DND-41 (cell line): ENCODE measurements around the gene XPR1.

Source experiments
- ATAC-seq: fragments of 200-7000 bp; cut with Tn5 transposase; 3 replicates; pipeline ENCODE4 v1.9.1; 2021; ENCODE audit warnings: low read depth; ENCODE audit not compliant: insufficient read depth
- DNase-seq: peaks from one replicate; pipeline ENCODE4 v3.0.0-alpha.2; 2020
- H2AFZ ChIP-seq: 2 replicates; pipeline ENCODE4 v1.6.0; 2012; ENCODE audit warnings: low read depth, low read length
- H3K27ac ChIP-seq: 2 replicates; pipeline ENCODE4 v1.5.1; 2012; ENCODE audit warnings: low read length, inconsistent platforms
- H3K27me3 ChIP-seq: fragments of 200-600 bp; sonication (generic); 2 replicates; pipeline ENCODE4 v1.6.0; 2012; ENCODE audit warnings: low read length, mild to moderate bottlenecking, inconsistent platforms; ENCODE audit not compliant: insufficient read depth, poor library complexity
- H3K36me3 ChIP-seq: 2 replicates; pipeline ENCODE4 v1.5.1; 2012; ENCODE audit warnings: low read length, inconsistent platforms; ENCODE audit not compliant: insufficient read depth
- H3K4me1 ChIP-seq: 2 replicates; pipeline ENCODE4 v1.5.1; 2012; ENCODE audit warnings: mild to moderate bottlenecking, low read length; ENCODE audit not compliant: insufficient read depth
- H3K4me2 ChIP-seq: 2 replicates; pipeline ENCODE4 v1.6.0; 2012; ENCODE audit warnings: mild to moderate bottlenecking, moderate library complexity, low read length, inconsistent platforms; ENCODE audit not compliant: insufficient read depth
- H3K4me3 ChIP-seq, 2 experiments: fragments of 200-600 bp in 1 of 2; shearing (Covaris generic) in 1 of 2; 2 replicates each; pipeline ENCODE4 v1.5.1; 2012 to 2016; ENCODE audit warnings: inconsistent platforms in 2 of 2, low read length in 2 of 2, mild to moderate bottlenecking in 2 of 2, low read depth in 1 of 2, moderate library complexity in 1 of 2
- H3K79me2 ChIP-seq: 2 replicates; pipeline ENCODE4 v1.6.0; 2012; ENCODE audit warnings: low read length, inconsistent platforms; ENCODE audit not compliant: insufficient read depth
- H3K9ac ChIP-seq: 2 replicates; pipeline ENCODE4 v1.6.0; 2012; ENCODE audit warnings: low read depth, mild to moderate bottlenecking, inconsistent platforms, low read length, moderate library complexity
- H3K9me3 ChIP-seq: 2 replicates; pipeline ENCODE4 v1.5.1; 2012; ENCODE audit warnings: low read length, moderate library complexity, mild to moderate bottlenecking, inconsistent platforms; ENCODE audit not compliant: insufficient read depth, severe bottlenecking
- H4K20me1 ChIP-seq: 2 replicates; pipeline ENCODE4 v1.6.0; 2012; ENCODE audit warnings: low read length; ENCODE audit not compliant: insufficient read depth
- CTCF ChIP-seq: IDR thresholded peaks from 2 replicates; pipeline ENCODE4 v1.5.1; 2012; ENCODE audit warnings: borderline replicate concordance, low read length, moderate library complexity, mild to moderate bottlenecking; ENCODE audit not compliant: poor library complexity, severe bottlenecking; ENCODE audit errors: extremely low read depth
- EZH2 ChIP-seq: IDR thresholded peaks from 3 replicates; pipeline ENCODE4 v1.6.1; 2012; ENCODE audit warnings: borderline replicate concordance, low read depth, mild to moderate bottlenecking, moderate library complexity, low read length, inconsistent platforms; ENCODE audit not compliant: severe bottlenecking

The XPR1 gene

GRCh38 chr1:180633057-180634056, 1.5 kb downstream of the XPR1 start:
- H3K36me3 ChIP-seq: no peaks in the 10 kb centered on the region
- H3K27me3 ChIP-seq: no peaks in the 10 kb centered on the region
- H2AFZ ChIP-seq: no peak overlapping the region
- H3K79me2 ChIP-seq: peaks cover 51% of the 10 kb centered on the region
- H4K20me1 ChIP-seq: peaks cover 11% of the 10 kb centered on the region; the same call in 1 of the 2 replicates
- H3K4me3 ChIP-seq: peak overlapping the region; percentile 87 to 96; a peak in 3 of 4 replicates
- TF ChIP-seq CTCF (no peak), EZH2 (no peak)
- H3K9me3 ChIP-seq: no peaks in the 10 kb centered on the region
- DNase-seq (no peak), ATAC-seq (no peak)
- H3K4me1 ChIP-seq: peaks cover 36% of the 10 kb centered on the region
- H3K9ac ChIP-seq: peak overlapping the region; percentile 74
- H3K27ac ChIP-seq: no peak overlapping the region
- H3K4me2 ChIP-seq: peak overlapping the region; percentile 98

- H3K9ac ChIP-seq: no peak overlapping the region
- TF ChIP-seq EZH2 (no peak), CTCF (peak; percentile 23)
- H3K4me3 ChIP-seq: no peak overlapping the region
- H3K27ac ChIP-seq: no peak overlapping the region
- DNase-seq (no peak), ATAC-seq (no peak)
- H3K27me3 ChIP-seq: no peaks in the 10 kb centered on the region
- peaks cover 63% of the 10 kb centered on the region for H3K79me2 ChIP-seq
- H3K4me1 ChIP-seq: peaks cover 28% of the 10 kb centered on the region
- H3K4me2 ChIP-seq: no peak overlapping the region
- no peak overlapping the region for H2AFZ ChIP-seq
- H3K9me3 ChIP-seq: no peaks in the 10 kb centered on the region
- H4K20me1 ChIP-seq: peaks cover 11% of the 10 kb centered on the region; the same call in 1 of the 2 replicates
- no peaks in the 10 kb centered on the region for H3K36me3 ChIP-seq
These were observed 4.3 kb downstream of the XPR1 start for GRCh38 chr1:180636138-180636537.

- H3K79me2 ChIP-seq: peaks cover 39% of the 10 kb centered on the region
- H3K36me3 ChIP-seq: no peaks in the 10 kb centered on the region
- H3K27ac ChIP-seq: no peak overlapping the region
- ATAC-seq: no peak
- TF ChIP-seq EZH2 (no peak), CTCF (no peak)
- H3K4me1 ChIP-seq: no peaks in the 10 kb centered on the region; the same call in 1 of the 2 replicates
- no peaks in the 10 kb centered on the region for H3K9me3 ChIP-seq
- no peak overlapping the region for H3K9ac ChIP-seq
- H2AFZ ChIP-seq: no peak overlapping the region
- DNase-seq: no peak
- H3K4me3 ChIP-seq: no peak overlapping the region
- H3K27me3 ChIP-seq: no peaks in the 10 kb centered on the region
- no peaks in the 10 kb centered on the region for H4K20me1 ChIP-seq
- H3K4me2 ChIP-seq: no peak overlapping the region
These were observed 8.0 kb downstream of the XPR1 start for GRCh38 chr1:180639871-180640270.
